Calu3 (cell line): ENCODE results near the gene MTARC2. TPM values are rescaled to one million over a fixed set of nuclear protein-coding genes. Genes with fewer than 3 reads are reported as not detected.

ENCODE experiments used
- BruUV-seq: library from RNA; stranded (reverse); fragments of 400-500 nt; replicated peaks from 2 replicates; lab custom pipeline; 2021; lab: Mats Ljungman, UMichigan
- CTCF ChIA-PET: fragments of 300-600 bp; sonication (Branson Sonifier 250); formaldehyde crosslinking; loops from one replicate; lab custom pipeline; 2022; ENCODE audit warnings: antibody characterized with exemption; lab: Charles Lee
- DNase-seq: peaks from one replicate; pipeline ENCODE4 v3.0.0; 2022
- H3K27ac Mint-ChIP-seq: one replicate; pipeline ENCODE4 v1.8.0; 2022; ENCODE audit warnings: mixed read lengths; ENCODE audit not compliant: unreplicated experiment
- H3K27me3 Mint-ChIP-seq: one replicate; pipeline ENCODE4 v1.8.0; 2022; ENCODE audit warnings: mixed read lengths; ENCODE audit not compliant: unreplicated experiment
- H3K36me3 Mint-ChIP-seq: one replicate; pipeline ENCODE4 v1.8.0; 2022; ENCODE audit warnings: mild to moderate bottlenecking, moderate library complexity, mixed read lengths; ENCODE audit not compliant: insufficient read depth, unreplicated experiment
- H3K4me1 Mint-ChIP-seq: one replicate; pipeline ENCODE4 v1.8.0; 2022; ENCODE audit warnings: mild to moderate bottlenecking, low read depth, mixed read lengths; ENCODE audit not compliant: unreplicated experiment
- H3K4me3 Mint-ChIP-seq: one replicate; pipeline ENCODE4 v1.8.0; 2022; ENCODE audit warnings: mild to moderate bottlenecking, low read depth, moderate library complexity, mixed read lengths; ENCODE audit not compliant: unreplicated experiment
- H3K9me3 Mint-ChIP-seq: one replicate; pipeline ENCODE4 v1.8.0; 2022; ENCODE audit warnings: low read depth, mixed read lengths; ENCODE audit not compliant: unreplicated experiment
- CTCF ChIP-seq: fragments of 200-600 bp; IDR thresholded peaks from one replicate; pipeline ENCODE4 v1.8.0; 2022; ENCODE audit warnings: antibody characterized with exemption; ENCODE audit not compliant: unreplicated experiment
- intact Hi-C: fragments of 100-400 bp; cut with micrococcal nuclease; formaldehyde crosslinking; loops from one replicate; pipeline ENCODE4 v1.10.0; 2022; ENCODE audit not compliant: unreplicated experiment
- total RNA-seq: library from RNA; stranded (reverse); gene quantifications from 2 replicates; pipeline ENCODE4 v1.2.3, GENCODE V29; 2022

The MTARC2 gene
- total RNA-seq, 1 experiment from 2014 or later, result 16.4 TPM

- no peak overlapping the region for H3K27ac Mint-ChIP-seq
- DNase-seq, result no peak
- no peaks in the 10 kb centered on the region for H3K36me3 Mint-ChIP-seq
- CTCF ChIA-PET, result no interaction called here
- BruUV-seq, result no TSS peak
- no peaks in the 10 kb centered on the region for H3K4me1 Mint-ChIP-seq
- H3K9me3 Mint-ChIP-seq, result no peaks in the 10 kb centered on the region
- intact Hi-C loops, result loop anchor here (5.0 kb wide), 2 partner anchors 389 to 624 kb away; no protein-coding TSS in a partner anchor
- no peaks in the 10 kb centered on the region for H3K27me3 Mint-ChIP-seq
- H3K4me3 Mint-ChIP-seq, result no peak overlapping the region
- TF ChIP-seq CTCF, result no peak
Measured at GRCh38 chr1:220813013-220813412, 64.9 kb downstream of the MTARC2 start.

GRCh38 chr1:220815409-220815808 lies 67.3 kb downstream of the MTARC2 start:
- intact Hi-C loops, result no loop called here

GRCh38 chr1:220817907-220818306 lies 69.8 kb downstream of the MTARC2 start:
- intact Hi-C loops, result no loop called here
- CTCF ChIA-PET, result no interaction called here

More at GRCh38 chr1:220815409-220815808, 67.3 kb downstream of the MTARC2 start:
- Mint-ChIP-seq H3K4me3 (no peak overlapping the region), H3K4me1 (no peaks in the 10 kb centered on the region), H3K27me3 (no peaks in the 10 kb centered on the region), H3K27ac (no peak overlapping the region), H3K36me3 (no peaks in the 10 kb centered on the region), H3K9me3 (no peaks in the 10 kb centered on the region)
- CTCF ChIA-PET, result no interaction called here
- no peak for TF ChIP-seq CTCF
- DNase-seq, result no peak
- no TSS peak for BruUV-seq

GRCh38 chr1:220818421-220819173 lies 70.5 kb downstream of the MTARC2 start:
- BruUV-seq, result no TSS peak
- no peak for TF ChIP-seq CTCF
- Mint-ChIP-seq H3K9me3 (no peaks in the 10 kb centered on the region), H3K4me1 (no peaks in the 10 kb centered on the region), H3K36me3 (no peaks in the 10 kb centered on the region), H3K27me3 (no peaks in the 10 kb centered on the region), H3K27ac (no peak overlapping the region), H3K4me3 (no peak overlapping the region)
- DNase-seq, result no peak
- intact Hi-C loops, result no loop called here
- CTCF ChIA-PET, result no interaction called here

More at GRCh38 chr1:220817907-220818306, 69.8 kb downstream of the MTARC2 start:
- Mint-ChIP-seq H3K27me3 (no peaks in the 10 kb centered on the region), H3K27ac (no peak overlapping the region), H3K4me3 (no peak overlapping the region), H3K4me1 (no peaks in the 10 kb centered on the region), H3K36me3 (no peaks in the 10 kb centered on the region), H3K9me3 (no peaks in the 10 kb centered on the region)
- DNase-seq, result no peak
- no TSS peak for BruUV-seq
- TF ChIP-seq CTCF, result no peak
